ENCODE results near the gene FBXO28. TPM values are rescaled to one million over a fixed set of nuclear protein-coding genes. Genes with fewer than 3 reads are reported as not detected.

FBXO28 gene
- polyA plus RNA-seq, 1 of the 3 experiments (the other 2 are of a cell fraction): 8.1 TPM

- Histone ChIP-seq H3F3A (replicated peaks; ENCODE audit: insufficient read depth) (peaks cover 15% of the 10 kb centered on the region), H3K4me3 (ENCODE audit: low read depth in 2 of 2, low read length in 1 of 2) (no peak overlapping the region), H3K9me2 (no peaks in the 10 kb centered on the region), H3K36me3 (replicated peaks in 1 of 2; ENCODE audit: control insufficient read depth in 1 of 2, insufficient read depth in 2 of 2, low read length in 1 of 2) (peaks cover 18 to 35% of the 10 kb centered on the region in 2 experiments), H3K9ac (no peak overlapping the region), H2AFZ (ENCODE audit: low read depth) (no peak overlapping the region), H3K79me2 (ENCODE audit: insufficient read depth) (peaks cover 52% of the 10 kb centered on the region), H3K4me1 (ENCODE audit: control insufficient read depth in 1 of 2, insufficient read depth in 2 of 2, low read depth in 1 of 2, low read length in 1 of 2) (peaks cover 2 to 4% of the 10 kb centered on the region in 2 experiments; a peak in 2 of 4 replicates), H3K27ac (ENCODE audit: low read depth in 2 of 2, low read length in 1 of 2) (no peak overlapping the region), H3K4me2 (no peak overlapping the region), H3K27me3 (ENCODE audit: insufficient read depth) (no peaks in the 10 kb centered on the region), H3K9me3 (no peaks in the 10 kb centered on the region), H4K20me1 (ENCODE audit: insufficient read depth) (peaks cover 23% of the 10 kb centered on the region)
- ChIA-PET POLR2A (no interaction called here), CTCF (interaction anchor here (1.0 to 1.8 kb wide), 3 partner anchors 10 to 17 kb away, joined by 3 to 4 read pairs (median 3); partner anchors contain the start of gene DEGS1)
- no peak for TF ChIP-seq CTCF (IDR thresholded peaks at IDR 0.05)
- TF ChIP-seq MAX (IDR thresholded peaks at IDR 0.05; ENCODE audit: low read depth): no peak
- no peak for TF ChIP-seq PBX3 (IDR thresholded peaks at IDR 0.05)
- TF ChIP-seq GABPA (IDR thresholded peaks at IDR 0.05; ENCODE audit: low read depth): no peak
- no peak for TF ChIP-seq EP300 (IDR thresholded peaks at IDR 0.05; ENCODE audit: borderline replicate concordance in 1 of 2, low read depth in 1 of 2, low read length in 1 of 2)
- no peak for TF ChIP-seq TAF1 (IDR thresholded peaks at IDR 0.05; ENCODE audit: borderline replicate concordance, low read depth, low read length)
- no peak for TF ChIP-seq SMC3 (IDR thresholded peaks at IDR 0.05; ENCODE audit: low read depth, low read length)
- TF ChIP-seq RXRA (IDR thresholded peaks at IDR 0.05; ENCODE audit: borderline replicate concordance, low read depth): no peak
- TF ChIP-seq NRF1 (IDR thresholded peaks at IDR 0.05; ENCODE audit: low read depth, low read length): no peak
- no peak for TF ChIP-seq TCF12 (IDR thresholded peaks at IDR 0.05)
- TF ChIP-seq CHD2 (IDR thresholded peaks at IDR 0.05; ENCODE audit: low read length, partially characterized antibody): no peak
- TF ChIP-seq FOXM1 (IDR thresholded peaks at IDR 0.05; ENCODE audit: low read depth): no peak
- no peak for TF ChIP-seq EZH2phosphoT487 (IDR thresholded peaks at IDR 0.05; ENCODE audit: borderline replicate concordance, low read depth)
- no peak for TF ChIP-seq JUND (IDR thresholded peaks at IDR 0.05)
- no peak for TF ChIP-seq NFIC (IDR thresholded peaks at IDR 0.05; ENCODE audit: borderline replicate concordance)
- no peak for TF ChIP-seq ELF1 (IDR thresholded peaks at IDR 0.05)
- TF ChIP-seq USF2 (IDR thresholded peaks at IDR 0.05; ENCODE audit: borderline replicate concordance, low read depth, low read length): no peak
- TF ChIP-seq MXI1 (IDR thresholded peaks at IDR 0.05; ENCODE audit: low read depth, low read length): no peak
- TF ChIP-seq FOXJ3 (CRISPR knock-in tag; IDR thresholded peaks at IDR 0.05): no peak
- TF ChIP-seq REST (IDR thresholded peaks at IDR 0.05; ENCODE audit: low read depth, low read length): no peak
- DNase-seq: no peak
- WGBS (ENCODE audit: low lambda C conversion rate): 96% methylated on average over 8 of the region's 8 CpGs
These were observed 79.5 kb downstream of the FBXO28 start for GRCh38 chr1:224193319-224193966.

Data from SK-N-SH (cell line).